Colonic mucosa (tissue), 4 donors: ENCODE data around the gene MAP3K7CL. TPM values are rescaled to one million over a fixed set of nuclear protein-coding genes. Genes with fewer than 3 reads are reported as not detected.

ENCODE experiments used
- DNase-seq: peaks from one replicate; pipeline ENCODE4 v3.0.0-alpha.2; 2020
- H3K27ac ChIP-seq: fragments of 200-600 bp; one replicate; pipeline ENCODE4 v1.8.0; 2021
- H3K27me3 ChIP-seq: fragments of 200-600 bp; one replicate; pipeline ENCODE4 v1.8.0; 2021
- H3K36me3 ChIP-seq: fragments of 200-600 bp; one replicate; pipeline ENCODE4 v1.8.0; 2021
- H3K4me1 ChIP-seq: fragments of 200-600 bp; one replicate; pipeline ENCODE4 v1.8.0; 2021; ENCODE audit warnings: mild to moderate bottlenecking
- H3K4me3 ChIP-seq: fragments of 200-600 bp; one replicate; pipeline ENCODE4 v1.8.0; 2021
- H3K9ac ChIP-seq, 2 donors: one replicate each; pipeline ENCODE4 v1.7.0; 2013; ENCODE audit warnings: control low read depth in 2 of 2, low read depth in 2 of 2, low read length in 2 of 2
- H3K9me3 ChIP-seq: fragments of 200-600 bp; one replicate; pipeline ENCODE4 v1.8.0; 2021
- CTCF ChIP-seq: fragments of 200-600 bp; IDR thresholded peaks from one replicate; pipeline ENCODE4 v1.8.0; 2022; ENCODE audit warnings: antibody characterized with exemption, mild to moderate bottlenecking
- intact Hi-C: fragments of 100-400 bp; cut with DNase I; formaldehyde crosslinking; loops from one replicate; pipeline ENCODE4 v1.14.1; 2022
- total RNA-seq, 2 donors: library from RNA; stranded (reverse); fragmentation: NEBNext Ultra II Directional in 1 of 2; extraction: Animal tissue kit (Norgen Biotek cat#: 25700) in 1 of 2; gene quantifications; one replicate each; pipeline ENCODE4 v1.2.1, GENCODE V29; 2021
- donor health status: healthy.
- donor health status: DM: no; HTN: no; CAD: no.
- donor health status: DM: no; HTN: no; CAD: no.

The MAP3K7CL gene
- total RNA-seq, 2 donors from 2014 or later: 1.9 to 3.4 TPM

- H3K9ac ChIP-seq: no peak overlapping the region
- intact Hi-C loops: no loop called here
- peak overlapping the region; percentile 58 for H3K27ac ChIP-seq
- H3K27me3 ChIP-seq: no peaks in the 10 kb centered on the region
- no peaks in the 10 kb centered on the region for H3K4me1 ChIP-seq
- H3K4me3 ChIP-seq: no peak overlapping the region
- H3K9me3 ChIP-seq: no peaks in the 10 kb centered on the region
- no peaks in the 10 kb centered on the region for H3K36me3 ChIP-seq
- DNase-seq: peak; percentile 68
- peak; percentile 15 for TF ChIP-seq CTCF
Measured at GRCh38 chr21:29195981-29196669, 65.7 kb downstream of the MAP3K7CL start.

DNA sequence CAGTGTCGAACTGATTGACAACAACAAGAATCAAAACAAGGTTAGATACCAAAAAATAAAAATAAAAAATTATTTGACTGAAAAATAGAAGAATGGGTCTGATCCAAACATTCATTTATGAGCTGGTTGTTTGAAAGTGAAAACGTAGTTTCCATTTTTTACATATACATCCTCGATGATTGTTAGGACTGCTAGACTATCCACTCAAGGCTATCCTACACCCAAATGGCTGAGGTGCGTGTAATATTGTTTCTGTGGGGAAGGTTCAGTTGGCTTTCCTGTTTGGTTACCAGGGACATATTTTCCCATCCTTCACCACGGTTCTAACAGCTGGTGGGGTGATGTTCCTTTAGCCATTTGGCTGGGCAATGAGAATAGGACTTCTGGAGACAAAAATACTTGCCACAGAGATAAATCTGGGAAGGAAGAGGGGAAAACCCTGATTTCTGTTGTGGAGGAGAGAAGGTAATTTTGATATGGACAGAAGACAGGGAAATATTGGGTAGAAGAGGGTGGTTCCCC, 66.3 kb downstream of the MAP3K7CL start:
- H3K27me3 ChIP-seq: no peaks in the 10 kb centered on the region
- H3K36me3 ChIP-seq: no peaks in the 10 kb centered on the region
- peak overlapping the region; percentile 58 for H3K27ac ChIP-seq
- TF ChIP-seq CTCF: no peak
- DNase-seq: no peak
- no peaks in the 10 kb centered on the region for H3K4me1 ChIP-seq
- no peak overlapping the region for H3K4me3 ChIP-seq
- H3K9me3 ChIP-seq: no peaks in the 10 kb centered on the region
- no peak overlapping the region for H3K9ac ChIP-seq
- intact Hi-C loops: no loop called here

GRCh38 chr21:29201186-29201585, 70.7 kb downstream of the MAP3K7CL start:
- Histone ChIP-seq H3K4me3 (no peak overlapping the region), H3K36me3 (no peaks in the 10 kb centered on the region), H3K27me3 (no peaks in the 10 kb centered on the region), H3K27ac (no peak overlapping the region), H3K9me3 (no peaks in the 10 kb centered on the region), H3K4me1 (no peaks in the 10 kb centered on the region), H3K9ac (no peak overlapping the region)
- TF ChIP-seq CTCF: no peak
- intact Hi-C loops: no loop called here
- DNase-seq: no peak

GRCh38 chr21:29205009-29205408, 74.6 kb downstream of the MAP3K7CL start:
- TF ChIP-seq CTCF: no peak
- H3K36me3 ChIP-seq: no peaks in the 10 kb centered on the region
- DNase-seq: no peak
- intact Hi-C loops: no loop called here
- H3K27me3 ChIP-seq: no peaks in the 10 kb centered on the region
- no peaks in the 10 kb centered on the region for H3K9me3 ChIP-seq
- no peak overlapping the region for H3K4me3 ChIP-seq
- no peaks in the 10 kb centered on the region for H3K4me1 ChIP-seq
- no peak overlapping the region for H3K27ac ChIP-seq
- H3K9ac ChIP-seq: no peak overlapping the region

DNA sequence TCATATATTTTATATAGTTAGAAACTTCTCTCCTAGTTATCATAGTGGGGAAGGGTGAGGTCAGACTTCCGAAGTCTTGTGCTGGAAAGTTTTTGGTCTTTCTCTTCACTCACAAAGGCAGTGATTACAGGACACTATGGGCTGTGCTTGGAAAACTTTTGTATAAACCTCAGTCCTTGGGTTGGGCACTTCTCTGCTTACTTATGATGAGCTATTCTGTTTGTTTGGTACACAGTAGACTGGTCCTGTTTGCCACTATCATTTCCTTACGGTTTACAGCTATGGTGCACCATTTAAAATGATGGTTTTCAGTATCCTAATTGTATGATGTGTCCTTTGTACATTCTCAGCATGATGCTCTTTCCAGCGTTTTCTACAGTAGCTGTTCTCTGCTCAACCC, 75.5 kb downstream of the MAP3K7CL start:
- TF ChIP-seq CTCF: no peak
- DNase-seq: no peak
- intact Hi-C loops: no loop called here

More for the DNA sequence above, 75.5 kb downstream of the MAP3K7CL start:
- Histone ChIP-seq H3K36me3 (no peaks in the 10 kb centered on the region), H3K27ac (no peak overlapping the region), H3K9ac (no peak overlapping the region), H3K9me3 (no peaks in the 10 kb centered on the region), H3K4me3 (no peak overlapping the region), H3K27me3 (no peaks in the 10 kb centered on the region), H3K4me1 (no peaks in the 10 kb centered on the region)
